Measurements from ENCODE around the gene MYO1D.
A peak's percentile ranks its signal among the peaks of the same experiment; 100 is the strongest.
"Not testable (repeated sequence)": the region's sequence is repeated elsewhere in the genome, so short reads cannot be mapped to it uniquely, and the experiment has no call there.

The MYO1D gene

GRCh38 chr17:32773856-32774694 is 102.8 kb downstream of the MYO1D start:
- DNase-seq (ENCODE audit: low read depth), result no peak

DNA sequence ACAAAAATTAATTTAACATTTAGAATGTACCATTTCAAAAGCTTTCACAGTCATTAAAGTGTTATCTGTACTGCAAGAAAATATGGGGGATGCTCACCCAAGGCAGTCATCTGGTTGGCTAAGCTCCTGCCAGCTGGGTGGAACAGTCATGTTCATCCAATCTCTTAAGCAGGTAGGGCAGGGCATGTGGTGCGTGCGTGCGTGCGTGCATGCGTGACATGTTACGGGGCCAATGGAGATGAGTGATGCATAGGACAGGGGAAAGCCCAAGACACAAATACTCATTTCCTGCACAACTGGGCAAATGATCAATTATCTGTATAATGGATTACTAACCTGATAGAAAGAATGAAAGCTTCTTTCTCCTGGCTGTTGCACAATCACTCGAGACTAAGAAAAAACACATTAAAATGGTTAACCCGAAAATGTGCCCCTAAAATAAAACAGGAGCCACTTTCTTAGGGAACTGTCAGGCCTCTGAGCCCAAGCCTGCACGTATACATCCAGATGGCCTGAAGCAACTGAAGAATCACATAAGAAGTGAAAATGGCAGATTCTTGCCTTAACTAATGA is 104.4 kb downstream of the MYO1D start:
- no peak for DNase-seq (ENCODE audit: low read depth)

GRCh38 chr17:32771396-32771795 is 105.5 kb downstream of the MYO1D start:
- DNase-seq (ENCODE audit: low read depth), result peak; percentile 42

DNA sequence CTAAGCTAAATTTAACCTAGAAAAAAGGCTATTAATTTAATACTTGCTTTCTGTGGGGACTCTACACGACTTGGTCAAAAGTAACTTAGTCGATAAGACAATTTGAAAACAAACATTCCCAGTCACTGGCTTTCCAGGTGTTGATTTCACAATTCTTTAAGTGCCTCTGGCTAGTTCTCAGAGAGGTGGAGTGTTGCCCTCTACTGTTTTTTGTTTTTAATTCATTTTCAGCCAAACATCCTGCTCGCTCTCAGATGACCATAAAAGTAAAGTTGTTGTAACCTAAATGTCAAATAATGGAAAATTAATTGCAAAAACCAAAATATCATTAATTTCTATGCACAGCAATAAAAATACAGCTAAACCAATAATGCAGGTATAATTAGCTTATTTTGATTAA is 107.1 kb downstream of the MYO1D start:
- DNase-seq (ENCODE audit: low read depth), result peak; percentile 15

DNA sequence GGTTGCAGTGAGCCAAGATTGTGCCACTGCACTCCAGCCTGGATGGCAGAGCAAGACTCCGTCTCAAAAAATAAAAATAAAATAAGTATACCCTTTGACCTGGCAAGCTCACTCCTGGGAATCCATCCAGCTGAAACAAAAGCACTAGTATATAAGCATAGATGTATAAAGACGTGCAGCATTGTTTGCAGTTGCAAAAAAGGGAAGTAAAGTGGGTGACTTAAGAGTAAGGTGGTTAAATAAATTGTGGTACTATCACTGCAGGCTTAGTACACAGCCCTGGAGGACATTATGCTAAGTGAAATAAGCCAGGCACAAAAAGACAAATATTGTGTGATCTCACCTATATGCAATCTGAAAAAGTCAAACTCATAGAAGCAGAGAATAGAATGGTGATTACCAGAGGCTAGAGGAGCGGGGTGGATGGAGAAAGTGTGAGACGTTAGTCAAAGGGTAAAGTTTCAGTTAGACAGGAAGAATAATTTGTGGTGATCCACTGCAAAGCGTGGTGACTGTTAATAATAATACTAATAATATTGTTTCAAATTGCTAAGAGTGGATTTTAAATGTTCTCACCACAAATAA is 113.0 kb downstream of the MYO1D start:
- no peak for DNase-seq (ENCODE audit: low read depth)

DNA sequence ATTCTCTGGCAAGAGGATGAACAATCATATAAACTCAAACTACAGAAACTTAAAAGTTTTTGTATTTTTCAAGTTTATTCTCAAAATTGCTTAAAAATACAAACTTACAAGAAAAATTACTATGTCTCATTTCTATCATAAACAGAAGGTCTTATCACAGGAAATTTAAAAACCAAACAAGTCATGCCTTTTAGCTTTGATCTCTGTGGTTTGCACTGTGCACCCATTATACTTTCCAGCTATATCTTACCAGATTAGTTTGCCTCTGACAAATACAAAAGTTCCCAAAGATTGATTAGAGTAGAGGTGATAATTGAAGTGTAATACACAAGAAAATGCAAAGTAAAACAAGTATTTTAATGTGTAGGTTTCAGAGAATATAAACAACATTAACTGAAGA is 117.4 kb downstream of the MYO1D start:
- DNase-seq (ENCODE audit: low read depth), result no peak

DNA sequence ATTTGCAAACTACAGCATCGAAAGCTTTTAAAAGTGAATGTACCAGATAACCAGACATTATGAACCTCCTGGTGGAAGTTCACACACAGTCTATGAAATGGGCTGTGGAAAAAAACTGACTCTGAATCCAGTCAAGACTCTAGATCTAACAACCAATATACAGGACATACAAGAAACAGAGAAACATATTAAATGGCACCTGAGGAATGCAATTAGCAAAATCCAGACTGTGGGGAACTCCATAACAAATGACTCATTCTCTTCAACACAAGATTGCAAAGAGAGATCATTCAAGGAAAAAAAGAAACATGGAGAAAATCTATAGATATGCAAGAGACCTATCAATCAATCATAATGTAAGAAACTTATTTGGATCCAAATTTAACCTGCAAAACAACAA is 119.0 kb downstream of the MYO1D start:
- no peak for DNase-seq (ENCODE audit: low read depth)

DNA sequence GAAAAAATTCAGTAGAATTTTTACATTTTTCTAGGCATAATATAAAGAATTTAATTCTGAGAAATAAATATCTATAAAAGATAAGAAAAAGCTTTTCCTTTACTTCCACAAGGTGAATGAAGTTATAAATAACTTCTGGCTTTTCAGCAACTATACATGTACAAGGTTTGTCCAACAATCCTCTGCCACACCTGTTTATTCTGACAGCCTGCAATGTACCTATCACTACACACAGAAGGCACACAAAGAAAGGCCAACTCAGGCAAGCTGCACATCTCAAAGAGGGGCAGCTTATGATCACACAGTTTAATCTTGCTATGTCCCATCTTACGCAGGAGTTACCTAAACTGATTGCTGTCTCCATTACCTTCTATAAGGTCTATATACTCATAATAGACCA is 120.2 kb downstream of the MYO1D start:
- no peak for DNase-seq (ENCODE audit: low read depth)

- DNase-seq (ENCODE audit: low read depth), result peak; percentile 84
Observed at GRCh38 chr17:32755045-32755805, 121.7 kb downstream of the MYO1D start.

- no peak for DNase-seq (ENCODE audit: low read depth)
Observed at GRCh38 chr17:32752934-32753333, 124.0 kb downstream of the MYO1D start.

DNA sequence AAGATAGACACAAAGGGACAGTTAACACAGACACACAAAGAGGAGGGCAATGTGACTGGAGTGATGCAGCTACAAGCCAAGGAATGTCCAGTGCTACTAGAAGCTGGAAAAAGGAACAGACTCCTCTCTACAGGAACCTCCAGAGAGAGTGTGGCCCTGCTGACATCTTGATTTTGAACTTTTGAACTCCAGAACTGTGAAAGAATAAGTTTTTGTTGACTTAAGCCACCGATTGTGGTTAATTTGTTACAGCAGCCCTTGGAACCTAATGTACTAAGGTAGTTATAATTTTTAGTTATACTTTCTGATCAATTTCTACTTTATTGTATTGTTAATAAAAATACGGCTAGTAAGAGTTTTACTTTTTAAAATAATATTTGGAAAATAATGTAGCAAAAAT is 129.1 kb downstream of the MYO1D start:
- DNase-seq (ENCODE audit: low read depth), result no peak

DNA sequence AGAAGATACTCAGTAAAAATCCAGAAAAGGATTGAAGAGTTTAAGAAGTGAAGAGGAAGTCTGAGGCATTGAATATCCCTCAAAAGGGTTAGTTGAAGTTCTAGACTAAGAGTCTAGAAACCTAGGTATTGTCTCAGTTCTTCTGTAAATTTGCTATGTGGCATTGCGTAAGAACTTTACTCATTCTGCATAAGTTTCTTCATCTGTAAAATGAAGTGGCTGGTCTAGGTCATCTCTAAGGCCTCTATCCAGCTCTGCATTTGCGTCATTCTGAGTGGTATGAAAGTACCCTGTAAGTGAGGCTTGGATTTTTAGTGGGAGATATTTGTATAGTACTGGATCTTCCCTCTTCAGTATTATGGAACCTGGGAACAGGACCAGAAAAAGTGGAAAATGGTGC is 130.2 kb downstream of the MYO1D start:
- peak; percentile 82 for DNase-seq (ENCODE audit: low read depth)

GRCh38 chr17:32746280-32746679 is 130.6 kb downstream of the MYO1D start:
- DNase-seq (ENCODE audit: low read depth), result peak; percentile 73

DNA sequence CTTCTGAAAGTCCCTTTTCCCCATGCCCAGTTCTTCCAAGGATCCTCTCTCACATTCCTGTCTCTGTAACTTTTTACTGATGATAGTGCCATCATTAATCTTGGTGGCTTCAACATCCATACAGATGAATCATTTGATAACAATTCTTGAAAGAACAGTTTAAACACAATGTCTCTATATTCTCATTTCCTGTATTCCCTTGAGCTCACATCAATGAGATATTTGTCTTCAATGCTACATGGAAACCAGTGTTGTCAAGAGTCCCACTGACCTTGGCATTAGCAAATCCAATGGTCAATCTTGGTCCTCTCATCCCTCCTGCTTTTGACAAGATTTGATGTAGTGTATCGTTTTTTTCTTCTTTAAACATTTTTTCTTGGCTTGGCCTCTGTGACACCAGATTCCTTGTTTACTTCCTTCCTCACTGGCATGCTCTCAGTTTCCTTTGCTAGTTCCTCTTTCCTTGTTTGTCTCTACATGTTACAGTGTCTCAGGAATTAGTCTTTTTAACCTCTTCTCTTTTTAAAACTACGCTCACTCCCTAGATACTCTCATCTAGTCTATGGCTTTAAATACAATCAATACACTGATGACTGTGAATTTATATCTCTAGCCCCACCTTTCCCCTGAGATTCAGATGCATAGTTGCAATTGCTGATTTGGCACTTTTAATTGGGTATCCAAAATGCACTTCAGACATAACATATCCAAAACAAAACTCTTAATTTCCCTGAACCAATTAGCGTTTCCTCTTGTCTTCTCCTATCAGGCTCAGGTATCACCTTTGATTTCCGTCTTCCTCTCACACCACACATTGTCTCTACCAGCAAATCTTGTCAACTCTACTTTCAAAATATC is 134.0 kb downstream of the MYO1D start:
- DNase-seq (ENCODE audit: low read depth), result peak; percentile 53

- DNase-seq (ENCODE audit: low read depth), result peak; percentile 41
Observed at GRCh38 chr17:32741381-32741780, 135.5 kb downstream of the MYO1D start.

GRCh38 chr17:32739722-32740121 is 137.2 kb downstream of the MYO1D start:
- no peak for DNase-seq (ENCODE audit: low read depth)

- DNase-seq (ENCODE audit: low read depth), result not testable (repeated sequence)
Observed at GRCh38 chr17:32739151-32739550, 137.8 kb downstream of the MYO1D start.

- DNase-seq (ENCODE audit: low read depth), result no peak
Observed at GRCh38 chr17:32733401-32733800, 143.5 kb downstream of the MYO1D start.

GRCh38 chr17:32732900-32733299 is 144.0 kb downstream of the MYO1D start:
- no peak for DNase-seq (ENCODE audit: low read depth)

- DNase-seq (ENCODE audit: low read depth), result no peak
Observed at GRCh38 chr17:32732296-32732642, 144.7 kb downstream of the MYO1D start.

DNA sequence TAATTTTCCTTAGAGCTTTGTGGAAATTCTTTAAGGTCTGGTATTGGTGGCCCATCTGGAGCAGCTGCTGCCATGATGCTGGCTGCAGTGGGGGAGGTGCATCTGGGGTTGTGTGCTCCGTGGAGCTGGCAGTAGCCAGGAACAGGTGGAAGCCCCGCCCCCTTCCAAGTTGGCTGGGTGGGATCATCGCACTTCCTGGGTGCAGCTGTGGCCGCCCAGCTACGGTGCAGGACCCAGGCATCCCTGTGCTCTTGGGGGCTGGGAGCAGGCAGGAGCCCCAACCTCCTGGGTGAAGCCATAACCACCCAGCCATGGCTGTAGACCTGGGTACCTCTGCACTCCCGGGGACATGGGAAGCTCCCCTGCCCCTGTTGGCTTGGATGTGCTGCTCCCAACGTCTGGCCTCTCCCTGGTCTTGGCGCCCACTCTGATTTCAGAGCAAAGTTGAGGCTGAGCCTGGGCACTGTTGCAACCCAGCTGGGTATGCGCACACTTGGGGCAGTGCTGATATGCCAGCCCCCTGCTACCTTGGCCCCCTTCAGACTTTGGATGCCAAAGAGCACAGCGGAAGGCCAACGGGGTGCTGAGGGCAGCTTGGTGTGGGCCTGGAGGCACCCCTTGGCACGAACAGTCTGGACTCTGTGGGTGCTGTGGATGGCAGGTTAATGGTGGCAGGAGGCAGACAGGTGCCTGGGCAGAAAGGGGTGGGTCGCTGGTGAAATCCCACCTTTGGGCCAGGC is 145.2 kb downstream of the MYO1D start:
- no peak for DNase-seq (ENCODE audit: low read depth)
